HG03097 (cell line): ENCODE measurements around the gene CNEP1R1.
"Not testable (repeated sequence)": the region's sequence is repeated elsewhere in the genome, so short reads cannot be mapped to it uniquely, and the experiment has no call there.

Source experiments
- ATAC-seq: cut with Tn5 transposase; IDR thresholded peaks from one replicate; pipeline ENCODE4 v1.9.1; 2021; ENCODE audit not compliant: unreplicated experiment, low FRiP score

CNEP1R1 gene, protein sequence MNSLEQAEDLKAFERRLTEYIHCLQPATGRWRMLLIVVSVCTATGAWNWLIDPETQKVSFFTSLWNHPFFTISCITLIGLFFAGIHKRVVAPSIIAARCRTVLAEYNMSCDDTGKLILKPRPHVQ

DNA sequence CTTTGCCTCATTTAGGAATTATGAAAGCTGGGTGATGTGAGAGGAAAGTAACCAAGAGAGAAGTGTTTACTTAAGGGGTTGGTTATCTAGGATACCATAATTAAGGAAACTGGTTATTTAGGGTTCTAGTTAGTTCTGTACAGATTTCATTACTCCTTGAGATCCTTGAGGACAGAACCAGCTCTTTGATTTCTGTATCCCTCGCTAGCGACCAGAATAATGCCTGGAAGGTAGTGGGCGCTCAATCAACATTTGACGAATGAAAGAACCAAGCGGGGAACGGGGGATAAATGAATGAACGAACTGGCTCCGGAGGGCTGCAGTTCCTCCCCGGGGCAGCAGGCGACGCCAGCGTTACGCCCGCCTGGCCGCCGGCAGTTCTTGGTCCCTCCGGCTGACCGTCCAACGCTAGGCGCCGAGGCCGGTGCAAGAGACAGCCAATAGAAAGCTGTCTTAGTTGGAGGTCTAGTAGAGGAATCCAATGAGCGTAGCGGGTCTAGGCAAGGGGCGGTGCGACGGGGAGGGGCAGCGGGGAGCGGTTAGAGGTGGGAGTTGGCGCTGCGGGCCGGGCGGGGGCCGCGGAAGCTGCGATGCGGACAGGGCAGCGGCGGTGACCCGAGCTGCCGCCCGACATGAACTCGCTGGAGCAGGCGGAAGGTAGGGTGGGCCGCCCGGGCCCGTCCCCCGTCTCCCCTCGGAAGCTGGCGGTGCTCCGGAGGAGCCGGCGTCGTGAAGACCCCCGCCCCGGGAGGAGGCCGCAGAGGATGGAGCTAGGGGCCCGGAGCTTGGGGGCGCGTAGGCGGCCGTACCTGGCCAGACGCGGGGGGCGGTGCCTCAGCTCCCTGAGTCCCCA, at the start of gene CNEP1R1:
Gene CNEP1R1, plus strand, starts transcription at position 542 of the 853 bp plus-strand sequence. Its CDS starts 91 bp downstream, at position 633.
- ATAC-seq: peak; percentile 96

DNA sequence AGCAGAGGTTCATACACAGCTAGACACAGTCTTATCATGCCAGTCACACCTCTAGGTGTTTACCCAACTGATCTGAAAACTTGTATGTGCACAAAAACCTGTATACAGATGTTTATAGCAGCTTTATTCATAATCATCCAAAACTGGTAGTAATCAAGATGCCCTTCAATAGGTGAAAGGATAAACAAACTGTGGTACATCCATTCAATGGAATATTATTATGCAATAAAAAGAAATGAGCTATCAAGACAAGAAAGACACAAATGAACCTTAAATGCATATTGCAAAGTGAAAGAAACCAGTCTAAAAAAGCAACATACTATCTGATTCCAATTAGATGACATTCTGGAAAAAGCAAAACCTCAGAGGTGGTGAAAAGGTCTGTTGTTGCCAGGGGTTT, 47.6 kb upstream of the CNEP1R1 start:
- ATAC-seq: no peak

DNA sequence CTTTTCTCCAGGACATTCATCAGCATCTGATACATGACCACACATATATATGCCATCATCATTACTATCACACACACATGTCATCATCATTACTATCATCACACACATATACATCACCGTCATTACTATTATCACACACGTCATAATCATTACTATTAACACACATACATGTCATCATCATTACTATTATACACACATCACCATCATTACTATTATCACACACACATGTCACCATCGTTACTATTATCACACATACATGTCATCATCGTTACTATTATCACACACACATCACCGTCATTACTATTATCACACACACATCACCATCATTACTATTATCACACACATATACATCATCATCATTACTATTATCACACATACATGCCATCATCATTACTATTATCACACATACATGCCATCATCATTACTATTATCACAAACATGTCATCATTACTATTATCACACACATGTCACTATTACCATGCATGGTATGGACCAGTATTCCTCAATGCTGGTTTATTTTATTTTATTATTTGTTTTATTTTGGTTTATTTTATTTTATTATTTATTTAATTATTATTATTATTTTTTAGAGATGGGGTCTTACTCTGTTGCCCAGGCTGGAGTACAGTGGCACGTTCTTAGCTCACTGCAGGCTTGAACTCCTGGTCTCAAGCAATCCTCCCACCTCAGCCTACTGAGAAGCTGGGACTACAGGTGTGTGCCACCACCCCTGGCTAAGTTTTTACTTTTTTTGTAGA, 46.3 kb upstream of the CNEP1R1 start:
- no peak for ATAC-seq

DNA sequence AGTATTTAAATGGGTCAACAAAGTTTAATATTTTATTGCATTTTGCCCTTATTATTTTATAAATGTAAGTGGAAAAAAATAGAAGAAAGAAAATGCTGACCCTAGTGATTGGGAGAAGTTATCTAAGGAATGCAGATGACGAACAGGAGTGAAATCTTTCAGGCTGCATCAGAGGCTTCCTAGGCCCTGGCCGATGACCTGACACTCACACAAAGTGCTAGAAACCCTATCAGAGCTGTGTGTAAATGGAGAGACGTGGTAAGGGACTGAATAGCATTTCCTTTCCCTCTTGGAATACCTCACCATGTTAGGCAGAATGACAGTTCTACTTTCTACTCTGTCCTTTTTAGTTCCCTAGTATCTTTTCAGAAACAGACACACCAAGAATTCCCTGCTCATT, 44.9 kb upstream of the CNEP1R1 start:
- ATAC-seq: no peak

DNA sequence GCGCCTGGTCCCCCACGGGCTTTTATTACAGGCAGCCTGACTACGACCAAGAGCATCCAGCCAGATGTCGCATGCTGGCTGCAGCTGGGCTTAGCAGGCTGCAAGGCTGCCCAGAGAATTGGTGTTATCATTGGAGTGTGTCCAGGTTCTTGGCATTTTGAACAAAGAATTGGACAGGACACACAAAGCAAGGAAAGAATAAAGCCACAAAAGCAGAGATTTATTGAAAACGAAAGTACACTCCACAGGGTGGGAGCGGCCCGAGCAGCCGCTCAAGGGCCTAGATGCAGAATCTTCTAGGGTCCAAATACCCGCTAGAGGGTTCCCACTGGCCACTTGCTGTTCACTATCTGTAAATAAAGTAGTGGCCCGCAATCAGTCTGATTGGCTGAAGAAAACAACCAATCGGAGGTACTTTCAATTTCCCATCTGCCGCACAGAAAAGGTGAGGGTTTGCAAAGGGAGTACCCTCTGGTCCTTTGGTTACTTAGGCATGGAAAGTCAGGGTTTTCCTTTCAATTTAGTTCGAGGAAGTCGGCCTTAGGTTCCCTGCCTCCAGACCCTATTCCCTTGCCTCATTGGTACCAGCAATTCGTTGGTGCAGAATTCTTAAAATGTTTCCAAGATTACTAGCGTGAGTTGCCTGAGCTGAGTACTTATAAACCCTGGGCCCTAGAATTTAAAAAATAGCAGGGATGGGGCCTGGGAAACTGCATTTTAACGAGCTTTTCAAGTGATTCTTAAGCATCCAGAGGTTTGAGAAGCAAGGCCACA, 38.5 kb upstream of the CNEP1R1 start:
- ATAC-seq: no peak

DNA sequence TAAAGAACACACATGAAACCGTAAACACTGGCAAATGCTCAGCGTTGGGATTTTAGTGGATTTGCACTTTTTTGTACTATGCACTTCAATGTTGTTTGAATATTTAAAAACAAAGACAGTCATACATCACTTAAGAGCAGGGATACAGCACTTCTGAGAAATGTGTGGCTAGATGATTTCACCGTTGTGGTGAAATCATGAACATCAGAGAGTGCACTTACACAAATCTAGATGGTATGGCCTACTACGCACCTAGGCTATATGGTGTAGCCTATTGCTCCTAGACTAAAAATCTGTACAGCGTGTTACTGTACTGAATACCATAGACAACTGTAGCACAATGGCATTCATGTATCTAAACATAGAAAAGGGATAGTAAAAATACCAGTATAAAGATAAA, 37.6 kb upstream of the CNEP1R1 start:
- no peak for ATAC-seq

DNA sequence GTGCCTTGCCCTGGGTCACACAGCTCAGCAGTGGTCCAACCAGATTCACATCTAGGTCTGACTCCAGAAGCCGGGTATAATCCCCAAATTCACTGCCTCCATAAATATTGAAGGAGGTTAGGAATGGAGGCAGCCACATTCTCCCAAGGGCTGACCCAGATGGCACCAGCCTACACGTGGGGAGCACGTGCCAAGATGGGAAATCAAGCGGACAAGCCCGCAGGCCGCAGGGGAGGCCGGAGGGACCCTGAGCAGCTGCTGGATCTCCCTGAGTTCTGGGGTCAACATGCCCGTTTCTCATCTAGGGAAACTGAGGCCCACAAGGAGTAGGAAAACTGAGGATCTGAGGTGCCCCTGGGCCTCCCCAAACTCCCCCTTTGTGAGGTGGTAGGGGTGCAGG, 32.2 kb upstream of the CNEP1R1 start:
- ATAC-seq: no peak

DNA sequence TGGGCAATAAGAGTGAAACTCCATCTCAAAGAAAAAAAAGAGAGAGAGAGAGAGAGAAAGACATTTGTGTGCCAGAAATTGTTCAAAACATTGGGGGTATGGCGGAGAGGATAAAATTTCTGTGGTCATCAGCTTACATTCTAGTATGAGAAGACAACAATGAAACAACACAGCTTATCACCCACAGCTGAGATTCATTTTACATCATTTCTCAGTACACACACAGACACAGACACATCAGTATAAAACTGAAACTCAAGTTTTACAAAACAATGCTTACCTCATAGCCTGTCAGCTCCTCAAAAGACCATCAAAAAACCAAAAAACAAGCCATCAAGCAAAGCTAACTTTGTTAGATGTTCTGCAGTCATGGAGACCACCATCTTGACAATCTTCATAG, 31.4 kb upstream of the CNEP1R1 start:
- ATAC-seq: no peak

DNA sequence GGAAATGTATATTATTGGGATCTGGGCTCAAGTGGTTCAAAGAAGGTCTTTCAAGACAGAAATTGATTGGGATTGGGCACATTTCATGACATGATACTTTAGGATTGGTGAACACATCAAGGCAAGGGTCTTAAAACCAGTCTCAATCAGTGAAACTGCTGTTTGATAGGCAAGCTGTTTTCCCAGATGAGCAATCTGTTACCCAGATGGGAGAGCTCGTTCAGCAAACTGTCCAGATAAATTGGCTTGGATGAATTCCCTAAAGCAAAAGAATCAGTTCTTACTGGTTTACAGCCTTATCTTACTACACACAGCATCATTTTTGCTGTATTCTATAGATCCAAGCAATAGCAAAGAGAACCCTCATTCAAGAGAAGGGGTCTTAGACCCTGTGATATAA, 31.0 kb upstream of the CNEP1R1 start:
- ATAC-seq: no peak

DNA sequence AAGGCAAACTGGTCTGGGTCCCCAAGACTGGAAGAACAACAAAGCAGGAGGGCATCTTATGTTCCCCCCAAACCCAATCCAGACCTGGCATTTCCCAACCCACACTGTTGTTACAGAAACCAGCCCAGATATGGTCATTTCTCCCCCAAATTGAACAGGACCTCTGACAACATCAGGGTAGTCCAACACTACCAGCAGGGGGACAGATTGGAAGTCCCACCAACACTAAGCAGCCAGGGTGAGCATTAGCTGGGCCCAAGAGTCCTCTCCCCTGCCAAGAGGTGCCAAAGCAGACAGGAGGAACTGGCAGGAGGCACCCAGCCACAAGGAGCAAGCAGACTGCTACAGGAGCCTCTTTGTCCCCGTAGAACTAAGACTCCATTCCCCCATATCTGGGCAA, 29.3 kb upstream of the CNEP1R1 start:
- no peak for ATAC-seq

DNA sequence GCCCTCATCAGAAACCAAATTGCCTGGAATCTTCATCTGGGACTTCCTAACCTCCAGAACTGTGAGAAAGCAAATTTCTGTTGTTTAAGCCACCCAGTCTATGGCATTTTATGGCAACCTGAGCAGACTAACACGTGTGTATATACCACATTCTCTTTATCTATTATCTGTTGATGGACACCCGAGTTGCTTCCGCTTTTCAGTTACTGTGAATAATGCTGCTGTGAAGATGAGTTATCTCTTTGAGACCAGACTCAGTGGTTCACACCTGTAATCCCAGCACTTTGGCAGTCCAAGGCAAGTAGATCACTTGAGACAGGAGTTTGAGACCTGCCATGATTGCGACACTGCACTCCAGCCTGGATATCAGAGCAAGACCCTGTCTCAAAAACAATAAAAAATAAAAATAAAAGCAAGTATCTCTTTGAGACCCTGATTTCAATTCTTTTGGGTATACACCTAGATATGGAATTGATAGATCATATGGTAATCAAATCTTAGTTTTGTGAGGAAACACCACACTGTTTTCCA, 27.2 kb upstream of the CNEP1R1 start:
- ATAC-seq: no peak

DNA sequence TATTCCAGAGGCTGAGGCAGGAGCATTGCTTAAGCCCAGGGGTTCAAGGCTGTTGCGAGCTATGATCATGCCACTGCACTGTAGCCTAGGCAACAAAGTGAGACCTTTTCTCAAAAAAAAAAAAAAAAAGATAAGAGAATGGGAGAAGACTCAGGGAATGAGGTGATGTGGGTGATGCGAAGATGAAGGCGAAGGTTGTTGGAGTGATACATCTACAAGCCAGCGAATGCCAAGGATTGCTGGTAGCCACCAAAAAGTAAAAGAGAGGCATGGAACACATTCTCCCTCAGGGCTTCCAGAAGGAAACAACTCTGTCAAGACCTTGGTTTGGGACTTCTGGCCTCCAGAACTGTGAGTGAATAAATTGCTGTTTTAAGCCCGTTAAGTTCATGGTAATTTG, 26.0 kb upstream of the CNEP1R1 start:
- ATAC-seq: no peak

DNA sequence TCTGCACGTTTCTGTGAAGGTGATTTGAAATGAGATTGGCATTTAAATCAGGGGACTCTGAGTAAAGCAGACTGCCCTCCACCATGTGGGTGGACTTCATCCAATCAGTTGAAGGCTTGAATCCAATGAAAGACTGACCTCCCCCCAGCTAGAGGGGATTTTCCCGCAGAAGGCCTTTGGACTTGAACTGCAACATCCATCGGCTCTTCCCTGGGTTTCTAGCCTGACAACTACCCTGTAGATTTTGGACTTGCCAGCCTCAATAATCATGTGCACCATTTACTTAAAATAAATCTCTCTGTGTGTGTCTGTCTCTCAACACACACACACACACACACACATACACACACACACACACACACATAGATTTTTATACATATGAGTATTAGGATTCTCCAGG, 23.9 kb upstream of the CNEP1R1 start:
- no peak for ATAC-seq

DNA sequence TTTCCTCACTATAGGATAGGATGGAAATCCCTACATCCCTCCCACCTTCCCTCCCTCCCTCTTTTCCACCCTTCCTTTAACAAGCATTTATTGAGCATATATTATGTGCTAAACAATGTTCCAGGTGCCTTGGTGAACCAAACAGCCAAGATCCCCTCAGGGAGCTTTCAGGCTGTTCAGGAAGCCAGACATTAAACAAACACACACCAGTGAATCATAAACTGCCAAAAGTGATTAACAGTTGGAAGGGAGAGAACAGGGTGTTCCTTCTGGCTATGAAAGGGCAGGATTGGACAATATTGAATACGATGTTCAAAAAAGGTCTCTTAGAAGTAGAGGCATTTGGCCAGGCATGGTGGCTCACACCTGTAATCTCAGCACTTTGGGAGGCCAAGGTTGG, 22.8 kb upstream of the CNEP1R1 start:
- ATAC-seq: no peak

DNA sequence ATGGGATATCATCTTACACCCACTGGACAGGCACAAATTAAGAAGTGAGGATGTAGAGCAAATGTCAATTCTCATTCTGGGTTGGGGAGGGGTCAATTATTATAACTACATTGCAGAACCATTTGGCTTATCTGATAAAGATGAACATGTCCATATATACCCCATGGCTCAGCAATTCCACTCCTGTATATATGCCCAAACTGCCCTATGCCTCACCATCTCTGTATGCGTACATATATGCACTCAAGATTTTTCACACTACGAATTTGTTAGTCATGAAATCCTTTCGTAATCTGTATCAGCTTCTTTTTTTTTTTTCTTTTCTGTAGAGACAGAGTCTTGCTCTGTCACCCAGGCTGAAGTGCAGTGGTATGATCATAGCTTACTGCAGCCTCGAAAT, 20.8 kb upstream of the CNEP1R1 start:
- no peak for ATAC-seq

DNA sequence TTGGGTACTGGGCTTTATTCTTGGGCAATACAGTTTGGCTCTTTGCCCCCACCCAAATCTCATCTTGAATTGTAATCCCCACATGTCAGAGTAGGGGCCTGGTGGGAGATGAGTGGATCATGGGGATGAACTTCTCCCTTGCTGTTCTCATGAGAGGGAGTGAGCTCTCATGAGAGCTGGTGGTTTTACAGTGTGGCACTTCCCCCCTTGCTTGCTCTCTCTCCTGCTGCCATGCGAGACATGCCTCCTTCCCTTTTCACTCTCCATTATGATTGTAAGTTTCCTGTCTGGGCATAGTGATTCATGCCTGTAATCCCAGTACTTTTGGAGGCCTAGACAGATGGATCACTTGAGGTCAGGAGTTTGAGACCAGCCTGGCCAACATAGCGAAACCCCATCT, 18.1 kb upstream of the CNEP1R1 start:
- no peak for ATAC-seq

DNA sequence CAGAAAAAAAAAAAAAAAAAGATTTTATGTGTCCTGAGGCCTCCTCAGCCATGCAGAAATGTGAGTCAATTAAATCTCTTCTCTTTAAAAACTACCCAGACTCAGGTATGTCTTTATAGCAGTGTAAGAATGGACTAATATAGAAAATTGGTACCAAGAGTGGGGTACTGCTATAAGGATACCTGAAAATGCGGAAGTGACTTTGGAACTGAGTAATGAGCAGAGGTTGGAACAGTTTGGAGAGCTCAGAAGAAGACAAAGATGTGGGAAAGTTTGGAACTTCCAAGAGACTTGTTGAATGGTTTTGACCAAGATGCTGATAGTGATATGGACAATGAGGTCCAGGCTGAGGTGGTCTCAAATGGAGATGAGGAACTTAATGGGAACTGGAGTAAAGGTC, 17.3 kb upstream of the CNEP1R1 start:
- no peak for ATAC-seq

DNA sequence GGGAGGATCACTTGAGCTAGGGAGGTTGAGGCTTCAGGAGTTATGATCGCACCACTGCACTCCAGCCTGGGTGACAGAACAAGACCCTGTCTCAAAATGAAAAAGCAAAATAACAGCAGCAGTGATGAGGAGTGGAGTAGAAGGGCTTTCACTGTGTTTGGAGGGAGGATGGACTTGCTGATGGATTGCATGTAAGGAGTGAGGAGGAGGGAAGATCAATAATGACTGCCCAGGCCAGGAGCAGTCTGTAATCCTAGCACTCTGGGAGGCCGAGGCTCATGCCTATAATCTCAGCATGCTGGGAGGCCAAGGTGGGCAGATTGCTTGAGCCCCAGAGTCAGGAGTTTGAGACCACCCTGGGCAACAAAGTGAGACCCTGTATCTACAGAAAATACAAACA, 14.8 kb upstream of the CNEP1R1 start:
- no peak for ATAC-seq

DNA sequence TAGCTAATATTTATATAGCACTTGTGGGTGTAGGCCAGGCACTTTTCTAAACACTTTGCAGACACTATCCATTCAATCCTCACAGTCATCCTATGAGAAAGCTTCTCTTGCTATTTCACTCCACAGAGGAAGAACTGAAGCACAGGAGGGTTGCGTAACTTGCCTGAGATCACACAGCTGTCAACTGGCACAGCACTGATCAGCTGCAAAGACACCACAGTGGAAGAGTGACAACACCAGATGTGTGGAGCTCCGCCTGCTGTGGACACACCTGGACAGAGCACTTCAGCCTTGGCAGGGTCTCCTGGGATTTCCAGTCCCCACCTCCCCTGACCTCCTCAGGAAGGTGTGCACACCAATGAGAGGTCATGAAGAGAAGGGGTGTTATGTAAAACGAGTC, 13.3 kb upstream of the CNEP1R1 start:
- no peak for ATAC-seq

DNA sequence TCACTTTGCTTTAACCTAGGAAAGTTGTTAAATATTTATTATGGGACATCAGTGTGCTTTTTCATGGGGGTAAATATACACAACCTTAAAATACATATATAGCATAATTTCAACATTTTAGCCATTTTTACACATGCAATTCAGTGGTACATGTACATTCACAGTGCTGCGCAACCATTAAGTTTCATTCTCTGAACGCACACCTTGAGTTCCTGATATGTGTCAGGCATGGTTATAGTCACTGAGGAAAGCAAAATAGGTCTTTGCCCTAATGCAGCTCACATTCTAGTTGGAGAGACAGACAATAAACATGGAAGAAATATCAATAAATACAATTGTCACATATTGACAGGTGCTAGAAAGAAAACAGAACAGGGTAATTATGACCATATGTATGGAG, 12.8 kb upstream of the CNEP1R1 start:
- ATAC-seq: no peak

DNA sequence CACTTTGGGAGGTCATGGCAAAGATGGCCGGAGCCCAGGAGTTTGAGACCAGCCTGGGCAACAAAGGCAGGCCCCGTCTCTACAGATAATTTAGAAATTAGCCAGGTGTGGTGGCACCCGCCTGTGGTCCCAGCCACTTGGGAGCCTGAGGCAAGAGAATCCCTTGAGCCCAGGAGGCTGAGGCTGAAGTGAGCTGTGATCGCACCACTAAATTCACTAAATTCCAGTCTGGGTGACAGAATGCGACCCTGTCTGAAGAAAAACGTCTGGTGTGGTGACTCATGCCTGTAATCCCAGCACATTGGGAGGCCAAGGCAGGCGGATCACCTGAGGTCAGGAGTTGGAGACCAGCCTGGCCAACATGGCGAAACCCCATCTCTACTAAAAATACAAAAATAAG, 10.8 kb upstream of the CNEP1R1 start:
- not testable (repeated sequence) for ATAC-seq
